Measurements from ENCODE around the gene SLC5A6. TPM values are rescaled to one million over a fixed set of nuclear protein-coding genes. Genes with fewer than 3 reads are reported as not detected.

SLC5A6 gene
- total and polyA plus RNA-seq, 2 of the 4 experiments (the other 2 are of a cell fraction) = 28.8 to 34.2 TPM

DNA sequence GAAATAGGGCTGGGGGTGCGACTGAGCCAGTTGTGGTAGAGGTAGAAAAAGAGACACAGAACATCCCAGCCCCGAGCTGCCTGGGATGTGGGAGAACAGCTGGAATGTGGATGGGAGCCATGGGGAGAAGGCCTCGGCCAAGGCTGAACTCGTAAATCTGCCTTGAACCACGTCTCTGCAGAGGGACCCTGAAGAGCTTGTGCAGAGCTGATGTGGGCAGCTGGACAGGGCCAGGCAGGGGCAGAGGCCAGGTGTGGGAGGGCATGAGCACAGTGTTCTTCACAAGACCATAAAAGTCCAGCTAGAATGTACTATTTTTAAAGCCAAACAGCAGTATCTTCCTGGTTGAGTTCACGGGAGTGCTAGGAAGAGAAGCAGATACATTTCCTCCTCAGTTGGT is 57.6 kb downstream of the SLC5A6 start:
- no peak overlapping the region for H3K23ac ChIP-seq (ENCODE audit: low read depth, low read length)
- no peak overlapping the region for H3K4me2 ChIP-seq (ENCODE audit: low read depth, low read length)
- ATAC-seq (ENCODE audit: low read depth) (no peak), DNase-seq (no peak)
- WGBS, 2 experiments (ENCODE audit: extremely low coverage in 2 of 2, insufficient read length in 1 of 2) = 66% methylated on average over 5 of the region's 6 CpGs; no CpG with 5 or more reads in 1 of the 2 experiments
- no peak overlapping the region for H3K9ac ChIP-seq (ENCODE audit: low read depth, low read length)
- no peak overlapping the region for H3K27ac ChIP-seq (ENCODE audit: insufficient read depth, low read length)
- no peak overlapping the region for H3K14ac ChIP-seq (replicated peaks; ENCODE audit: low read depth, low read length)
- no peaks in the 10 kb centered on the region for H3K4me1 ChIP-seq (ENCODE audit: control insufficient read depth, insufficient read depth, low read length)
- no peak overlapping the region for H2AFZ ChIP-seq (replicated peaks; ENCODE audit: low read length, poor library complexity)
- in situ Hi-C loops (cut with MboI; ENCODE audit: low sequenced_read_pairs) = no loop called here
- H2BK15ac ChIP-seq (ENCODE audit: low read depth, low read length) = no peak overlapping the region
- H3K4me3 ChIP-seq (ENCODE audit: insufficient read depth, low read depth, low read length) = no peak overlapping the region
- no peak overlapping the region for H4K5ac ChIP-seq (ENCODE audit: low read depth, low read length)
- H2BK5ac ChIP-seq (ENCODE audit: low read depth, low read length, poor library complexity, severe bottlenecking) = no peak overlapping the region
- H3K36me3 ChIP-seq (ENCODE audit: control insufficient read depth, insufficient read depth, low read length) = no peaks in the 10 kb centered on the region
- no TSS peak for BruUV-seq (replicated peaks)
- no peaks in the 10 kb centered on the region for H3K79me1 ChIP-seq (ENCODE audit: low read depth in 1 of 2, low read length in 2 of 2)
- intact Hi-C loops (cut with micrococcal nuclease) = no loop called here
- H2BK120ac ChIP-seq (ENCODE audit: low read depth, low read length) = no peak overlapping the region
- dilution Hi-C loops (cut with HindIII; ENCODE audit: low sequenced_read_pairs, unreplicated experiment) = no loop called here
- peaks cover 30% of the 10 kb centered on the region for H3K27me3 ChIP-seq (ENCODE audit: control insufficient read depth, insufficient read depth, low read length)
- H2BK20ac ChIP-seq (ENCODE audit: low read depth, low read length) = no peak overlapping the region
- no peak for TF ChIP-seq MXI1 (IDR thresholded peaks at IDR 0.05; ENCODE audit: borderline replicate concordance, low read depth, low read length)
- TF ChIP-seq MAFK (IDR thresholded peaks at IDR 0.05; ENCODE audit: low read depth, low read length) = no peak
- no peak for TF ChIP-seq RFX5 (IDR thresholded peaks at IDR 0.05; ENCODE audit: low read depth, low read length)
- TF ChIP-seq, protein P1, sequence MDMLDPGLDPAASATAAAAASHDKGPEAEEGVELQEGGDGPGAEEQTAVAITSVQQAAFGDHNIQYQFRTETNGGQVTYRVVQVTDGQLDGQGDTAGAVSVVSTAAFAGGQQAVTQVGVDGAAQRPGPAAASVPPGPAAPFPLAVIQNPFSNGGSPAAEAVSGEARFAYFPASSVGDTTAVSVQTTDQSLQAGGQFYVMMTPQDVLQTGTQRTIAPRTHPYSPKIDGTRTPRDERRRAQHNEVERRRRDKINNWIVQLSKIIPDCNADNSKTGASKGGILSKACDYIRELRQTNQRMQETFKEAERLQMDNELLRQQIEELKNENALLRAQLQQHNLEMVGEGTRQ (IDR thresholded peaks at IDR 0.05; ENCODE audit: low read depth, low read length) = no peak
- no peak for TF ChIP-seq CHD1 (IDR thresholded peaks at IDR 0.05; ENCODE audit: low read depth, low read length)
- TF ChIP-seq NFE2L2 (IDR thresholded peaks at IDR 0.05; ENCODE audit: low read depth, low read length) = no peak
- TF ChIP-seq CEBPB (IDR thresholded peaks at IDR 0.05; ENCODE audit: low read depth, low read length) = no peak
- TF ChIP-seq RCOR1 (IDR thresholded peaks at IDR 0.05; ENCODE audit: insufficient replicate concordance, low read length) = no peak
- TF ChIP-seq, protein P2, sequence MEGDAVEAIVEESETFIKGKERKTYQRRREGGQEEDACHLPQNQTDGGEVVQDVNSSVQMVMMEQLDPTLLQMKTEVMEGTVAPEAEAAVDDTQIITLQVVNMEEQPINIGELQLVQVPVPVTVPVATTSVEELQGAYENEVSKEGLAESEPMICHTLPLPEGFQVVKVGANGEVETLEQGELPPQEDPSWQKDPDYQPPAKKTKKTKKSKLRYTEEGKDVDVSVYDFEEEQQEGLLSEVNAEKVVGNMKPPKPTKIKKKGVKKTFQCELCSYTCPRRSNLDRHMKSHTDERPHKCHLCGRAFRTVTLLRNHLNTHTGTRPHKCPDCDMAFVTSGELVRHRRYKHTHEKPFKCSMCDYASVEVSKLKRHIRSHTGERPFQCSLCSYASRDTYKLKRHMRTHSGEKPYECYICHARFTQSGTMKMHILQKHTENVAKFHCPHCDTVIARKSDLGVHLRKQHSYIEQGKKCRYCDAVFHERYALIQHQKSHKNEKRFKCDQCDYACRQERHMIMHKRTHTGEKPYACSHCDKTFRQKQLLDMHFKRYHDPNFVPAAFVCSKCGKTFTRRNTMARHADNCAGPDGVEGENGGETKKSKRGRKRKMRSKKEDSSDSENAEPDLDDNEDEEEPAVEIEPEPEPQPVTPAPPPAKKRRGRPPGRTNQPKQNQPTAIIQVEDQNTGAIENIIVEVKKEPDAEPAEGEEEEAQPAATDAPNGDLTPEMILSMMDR (conservative IDR thresholded peaks at IDR 0.05; ENCODE audit: low read depth, low read length) = no peak
- no peak overlapping the region for H3K18ac ChIP-seq (ENCODE audit: low read depth, low read length)
- no peak overlapping the region for H3K4ac ChIP-seq (ENCODE audit: low read depth, low read length)
- no peaks in the 10 kb centered on the region; the same call in 1 of the 2 replicates for H4K20me1 ChIP-seq (ENCODE audit: insufficient read depth, low read length)
- H3K56ac ChIP-seq (ENCODE audit: extremely low read depth, insufficient read depth, low read length) = no peak overlapping the region
- ChIA-PET POLR2A (ENCODE audit: unreplicated experiment) (no interaction called here), CTCF (no interaction called here)
- no peak overlapping the region for H2AK9ac ChIP-seq (replicated peaks; ENCODE audit: low read depth, low read length, poor library complexity)
- no peak overlapping the region for H4K91ac ChIP-seq (ENCODE audit: insufficient read depth, low read depth, low read length)
- no peak overlapping the region for H2AK5ac ChIP-seq (ENCODE audit: low read depth, low read length)
- H4K8ac ChIP-seq (ENCODE audit: low read depth in 2 of 2, low read length in 2 of 2) = no peak overlapping the region
- H3K9me3 ChIP-seq (ENCODE audit: control insufficient read depth, insufficient read depth, low read length) = no peaks in the 10 kb centered on the region
- no peaks in the 10 kb centered on the region; the same call in 1 of the 2 replicates for H3K9me1 ChIP-seq (ENCODE audit: insufficient read depth, low read length)

Data from IMR-90 (cell line).